Activated CD4-positive, alpha-beta T cell treated with anti-CD3 and anti-CD28 coated beads, Interleukin-2, amount 10 ng/mL, durations not matched to agents 7 days and 5 days (primary cell): ENCODE results near the gene PDGFRB. TPM values are rescaled to one million over a fixed set of nuclear protein-coding genes. Genes with fewer than 3 reads are reported as not detected.
A peak's percentile ranks its signal among the peaks of the same experiment; 100 is the strongest.

ENCODE experiments used
- CTCF ChIA-PET: fragments of 350-600 bp; sonication (Branson Sonifier 250); formaldehyde crosslinking; loops from one replicate; lab custom pipeline; 2021; ENCODE audit warnings: antibody characterized with exemption; lab: Charles Lee
- POLR2A ChIA-PET: fragments of 350-600 bp; sonication (Branson Sonifier 250); formaldehyde crosslinking; loops from one replicate; lab custom pipeline; 2021; ENCODE audit warnings: antibody characterized with exemption; lab: Charles Lee
- DNase-seq: peaks from one replicate; pipeline ENCODE4 v3.0.0-alpha.2; 2020
- H3K27ac Mint-ChIP-seq: one replicate; pipeline ENCODE4 v1.8.0; 2021; ENCODE audit warnings: mild to moderate bottlenecking, moderate library complexity, mixed read lengths
- H3K27me3 Mint-ChIP-seq: one replicate; pipeline ENCODE4 v1.8.0; 2021; ENCODE audit warnings: mixed read lengths
- H3K36me3 Mint-ChIP-seq: one replicate; pipeline ENCODE4 v1.8.0; 2021; ENCODE audit warnings: low read depth, mixed read lengths
- H3K4me1 Mint-ChIP-seq: one replicate; pipeline ENCODE4 v1.8.0; 2021; ENCODE audit warnings: mixed read lengths
- H3K4me3 Mint-ChIP-seq: one replicate; pipeline ENCODE4 v1.8.0; 2021; ENCODE audit warnings: mild to moderate bottlenecking, moderate library complexity, mixed read lengths
- H3K9me3 Mint-ChIP-seq: one replicate; pipeline ENCODE4 v1.8.0; 2021; ENCODE audit warnings: mixed read lengths
- total RNA-seq, 2 experiments: library from RNA; stranded (reverse); gene quantifications; one replicate each; pipeline ENCODE4 v1.2.3, GENCODE V29; 2021

The PDGFRB gene
- total RNA-seq, 2 experiments from 2014 or later, result 1.9 to 3.6 TPM

GRCh38 chr5:150075233-150075632 lies 80.4 kb downstream of the PDGFRB start:
- Mint-ChIP-seq H3K9me3 (no peaks in the 10 kb centered on the region), H3K27ac (no peak overlapping the region), H3K4me1 (no peaks in the 10 kb centered on the region), H3K36me3 (no peaks in the 10 kb centered on the region), H3K27me3 (peaks cover 4% of the 10 kb centered on the region), H3K4me3 (no peak overlapping the region)
- CTCF ChIA-PET, result no interaction called here
- POLR2A ChIA-PET, result interaction anchor here (0.6 kb wide), 1 partner anchor 1336 kb away, joined by 3 read pairs; no protein-coding TSS in a partner anchor
- DNase-seq, result peak; percentile 4

- Mint-ChIP-seq H3K9me3 (no peaks in the 10 kb centered on the region), H3K27ac (no peak overlapping the region), H3K36me3 (no peaks in the 10 kb centered on the region), H3K4me3 (no peak overlapping the region), H3K27me3 (no peaks in the 10 kb centered on the region), H3K4me1 (peaks cover under 1% of the 10 kb centered on the region)
- POLR2A ChIA-PET, result no interaction called here
- DNase-seq, result no peak
- CTCF ChIA-PET, result interaction anchor here (0.6 to 0.9 kb wide), 4 partner anchors 10 to 247 kb away, joined by 3 to 7 read pairs (median 4); partner anchors contain the start of gene CSF1R
Measured at GRCh38 chr5:150073677-150074076, 82.0 kb downstream of the PDGFRB start.

- Mint-ChIP-seq H3K4me3 (no peak overlapping the region), H3K4me1 (peaks cover 3% of the 10 kb centered on the region), H3K9me3 (no peaks in the 10 kb centered on the region), H3K36me3 (no peaks in the 10 kb centered on the region), H3K27ac (no peak overlapping the region), H3K27me3 (no peaks in the 10 kb centered on the region)
- DNase-seq, result no peak
- ChIA-PET POLR2A (no interaction called here), CTCF (interaction anchor here (0.9 to 1.5 kb wide), 2 partner anchors 14 to 23 kb away, joined by 3 read pairs; no protein-coding TSS in a partner anchor)
Measured at GRCh38 chr5:150073086-150073625, 82.5 kb downstream of the PDGFRB start.

- Mint-ChIP-seq H3K36me3 (no peaks in the 10 kb centered on the region), H3K27ac (no peak overlapping the region), H3K9me3 (no peaks in the 10 kb centered on the region), H3K4me1 (peaks cover 23% of the 10 kb centered on the region), H3K4me3 (no peak overlapping the region), H3K27me3 (no peaks in the 10 kb centered on the region)
- no peak for DNase-seq
- POLR2A ChIA-PET, result no interaction called here
- CTCF ChIA-PET, result interaction anchor here (1.0 kb wide), 1 partner anchor 41 kb away, joined by 3 read pairs; no protein-coding TSS in a partner anchor
Measured at GRCh38 chr5:150070821-150071220, 84.8 kb downstream of the PDGFRB start.

- no peaks in the 10 kb centered on the region for H3K36me3 Mint-ChIP-seq
- no peak overlapping the region for H3K4me3 Mint-ChIP-seq
- ChIA-PET CTCF (interaction anchor here (0.8 to 1.4 kb wide), 3 partner anchors 8 to 40 kb away, joined by 3 to 4 read pairs (median 3); no protein-coding TSS in a partner anchor), POLR2A (no interaction called here)
- no peak for DNase-seq
- no peak overlapping the region for H3K27ac Mint-ChIP-seq
- no peaks in the 10 kb centered on the region for H3K9me3 Mint-ChIP-seq
- H3K4me1 Mint-ChIP-seq, result peaks cover 23% of the 10 kb centered on the region
- no peaks in the 10 kb centered on the region for H3K27me3 Mint-ChIP-seq
Measured at GRCh38 chr5:150069672-150070627, 85.7 kb downstream of the PDGFRB start.

GRCh38 chr5:150068961-150069645 lies 86.5 kb downstream of the PDGFRB start:
- Mint-ChIP-seq H3K4me1 (peaks cover 23% of the 10 kb centered on the region), H3K27me3 (peaks cover 1% of the 10 kb centered on the region), H3K9me3 (no peaks in the 10 kb centered on the region), H3K4me3 (no peak overlapping the region), H3K27ac (no peak overlapping the region), H3K36me3 (no peaks in the 10 kb centered on the region)
- POLR2A ChIA-PET, result no interaction called here
- CTCF ChIA-PET, result interaction anchor here (0.6 to 1.5 kb wide), 4 partner anchors 9 to 217 kb away, joined by 3 to 5 read pairs (median 4); no protein-coding TSS in a partner anchor
- no peak for DNase-seq

- POLR2A ChIA-PET, result no interaction called here
Measured at GRCh38 chr5:150068472-150068871, 87.2 kb downstream of the PDGFRB start.

GRCh38 chr5:150068071-150068470 lies 87.6 kb downstream of the PDGFRB start:
- CTCF ChIA-PET, result interaction anchor here (0.6 to 1.5 kb wide), 3 partner anchors 11 to 550 kb away, joined by 3 to 4 read pairs (median 4); no protein-coding TSS in a partner anchor
- Mint-ChIP-seq H3K4me1 (peaks cover 23% of the 10 kb centered on the region), H3K9me3 (no peaks in the 10 kb centered on the region), H3K36me3 (no peaks in the 10 kb centered on the region), H3K27me3 (peaks cover 3% of the 10 kb centered on the region), H3K4me3 (no peak overlapping the region), H3K27ac (no peak overlapping the region)
- POLR2A ChIA-PET, result no interaction called here
- DNase-seq, result no peak

More at GRCh38 chr5:150068472-150068871, 87.2 kb downstream of the PDGFRB start:
- no peak overlapping the region for H3K27ac Mint-ChIP-seq
- no peak overlapping the region for H3K4me3 Mint-ChIP-seq
- peaks cover 3% of the 10 kb centered on the region for H3K27me3 Mint-ChIP-seq
- CTCF ChIA-PET, result interaction anchor here (1.4 to 1.5 kb wide), 2 partner anchors 11 to 13 kb away, joined by 4 read pairs; no protein-coding TSS in a partner anchor
- peaks cover 23% of the 10 kb centered on the region for H3K4me1 Mint-ChIP-seq
- no peaks in the 10 kb centered on the region for H3K9me3 Mint-ChIP-seq
- DNase-seq, result no peak
- H3K36me3 Mint-ChIP-seq, result no peaks in the 10 kb centered on the region

- no peak for DNase-seq
- Mint-ChIP-seq H3K27me3 (peaks cover 3% of the 10 kb centered on the region), H3K4me1 (peaks cover 23% of the 10 kb centered on the region), H3K36me3 (no peaks in the 10 kb centered on the region), H3K27ac (peak overlapping the region; percentile 68), H3K9me3 (no peaks in the 10 kb centered on the region), H3K4me3 (no peak overlapping the region)
- ChIA-PET CTCF (interaction anchor here (0.6 to 1.5 kb wide), 3 partner anchors 14 to 549 kb away, joined by 3 to 4 read pairs (median 4); no protein-coding TSS in a partner anchor), POLR2A (no interaction called here)
Measured at GRCh38 chr5:150067405-150067960, 88.2 kb downstream of the PDGFRB start.

GRCh38 chr5:150066901-150067396 lies 88.7 kb downstream of the PDGFRB start:
- Mint-ChIP-seq H3K9me3 (no peaks in the 10 kb centered on the region), H3K27ac (peak overlapping the region; percentile 68), H3K4me3 (no peak overlapping the region), H3K27me3 (peaks cover 3% of the 10 kb centered on the region), H3K4me1 (peaks cover 23% of the 10 kb centered on the region), H3K36me3 (no peaks in the 10 kb centered on the region)
- no peak for DNase-seq
- ChIA-PET CTCF (interaction anchor here (0.7 to 2.0 kb wide), 3 partner anchors 16 to 25 kb away, joined by 3 to 7 read pairs (median 4); partner anchors contain the start of gene CSF1R), POLR2A (no interaction called here)

- DNase-seq, result no peak
- POLR2A ChIA-PET, result no interaction called here
- no peak overlapping the region for H3K4me3 Mint-ChIP-seq
- H3K27ac Mint-ChIP-seq, result no peak overlapping the region
- H3K9me3 Mint-ChIP-seq, result no peaks in the 10 kb centered on the region
- H3K36me3 Mint-ChIP-seq, result no peaks in the 10 kb centered on the region
- peaks cover 23% of the 10 kb centered on the region for H3K4me1 Mint-ChIP-seq
- H3K27me3 Mint-ChIP-seq, result peaks cover 3% of the 10 kb centered on the region
- CTCF ChIA-PET, result interaction anchor here (0.7 to 2.9 kb wide), 4 partner anchors 13 to 24 kb away, joined by 3 to 17 read pairs (median 6); partner anchors contain the start of gene CSF1R
Measured at GRCh38 chr5:150066436-150066835, 89.2 kb downstream of the PDGFRB start.
